HS-5 (cell line): ENCODE results near the gene WFS1.

Experiments
- DNase-seq: peaks from one replicate; pipeline ENCODE4 v3.0.0-alpha.2; 2012; ENCODE audit warnings: low read depth

The WFS1 gene

GRCh38 chr4:6324999-6325787, 55.5 kb downstream of the WFS1 start:
- DNase-seq = no peak

GRCh38 chr4:6325788-6326290, 56.2 kb downstream of the WFS1 start:
- no peak for DNase-seq

- no peak for DNase-seq
Observed at GRCh38 chr4:6326312-6327060, 56.8 kb downstream of the WFS1 start.

DNA sequence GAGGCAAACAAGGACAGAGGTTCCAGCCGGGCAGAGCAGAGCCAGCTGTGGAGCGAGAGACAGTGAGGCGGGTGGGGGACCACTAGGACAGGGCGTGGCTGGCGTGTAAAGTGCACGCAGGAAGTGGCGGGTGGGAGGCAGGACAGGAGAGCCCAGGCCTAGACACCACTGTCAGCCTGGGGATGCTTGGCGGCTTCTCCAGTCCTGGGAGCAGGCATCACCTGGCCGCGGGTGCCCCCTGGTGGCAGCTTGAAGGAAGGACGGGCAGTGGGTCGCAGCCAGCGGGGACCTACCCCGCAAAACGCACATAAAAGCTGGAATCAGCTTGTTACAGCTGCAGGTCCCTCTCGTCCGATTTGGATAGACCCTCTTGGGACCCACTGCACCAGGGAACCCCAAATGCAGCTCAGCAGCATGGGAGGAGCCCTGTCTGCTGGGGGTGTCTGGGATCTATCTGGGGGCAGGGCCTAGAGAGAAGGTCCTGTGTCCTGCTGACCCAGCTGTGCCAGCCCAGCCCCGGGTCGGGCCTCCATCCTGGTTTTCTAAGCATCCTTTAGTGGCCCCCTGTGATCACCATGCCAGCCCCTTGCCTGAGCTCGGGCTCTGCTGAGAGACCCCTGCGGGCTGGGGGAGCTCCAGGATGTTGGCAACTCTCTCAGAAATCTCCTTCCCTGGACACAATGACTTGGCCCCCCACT, 57.7 kb downstream of the WFS1 start:
- DNase-seq = no peak

- no peak for DNase-seq
Observed at GRCh38 chr4:6328526-6328925, 58.9 kb downstream of the WFS1 start.

DNA sequence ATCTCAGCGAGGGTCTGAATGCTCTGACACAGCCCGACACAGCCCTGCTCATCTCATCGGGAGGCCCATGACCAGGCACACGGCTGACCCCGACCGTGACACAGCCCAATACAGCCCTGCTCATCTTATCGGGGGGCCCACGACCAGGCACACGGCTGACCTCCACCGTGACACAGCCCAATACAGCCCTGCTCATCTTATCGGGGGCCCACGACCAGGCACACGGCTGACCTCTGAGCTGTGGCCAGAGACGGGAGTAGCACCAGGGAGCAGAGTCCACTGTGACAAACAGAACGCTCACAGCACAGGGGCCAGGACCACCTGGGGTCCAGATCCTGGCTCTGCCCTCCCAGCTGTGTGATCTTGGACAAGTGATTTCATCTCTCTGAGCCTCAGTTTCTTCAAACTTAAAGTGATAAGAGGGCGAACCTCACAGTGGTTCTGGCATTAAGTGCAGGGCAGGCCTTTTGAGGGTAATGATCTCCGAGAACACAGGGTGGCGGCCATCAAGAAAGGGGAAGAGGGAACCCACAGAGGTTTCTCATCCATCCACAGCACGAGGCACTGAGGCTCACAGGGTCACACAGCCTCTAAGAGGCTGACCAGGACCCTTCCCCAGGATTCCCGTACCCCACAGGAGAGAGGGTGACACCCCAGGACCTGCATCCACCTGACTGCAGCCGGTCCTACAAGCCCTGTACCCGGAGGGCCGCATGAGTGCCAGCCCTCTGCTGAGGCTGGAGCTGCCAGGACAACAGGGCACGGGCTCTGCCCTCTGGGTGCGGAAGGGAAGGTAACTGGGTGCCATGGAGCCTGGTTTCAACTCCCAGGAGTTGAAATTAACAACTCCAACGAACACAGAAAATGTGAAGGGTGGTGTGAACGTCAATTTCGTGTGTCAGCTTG, 60.1 kb downstream of the WFS1 start:
- no peak for DNase-seq

- no peak for DNase-seq
Observed at GRCh38 chr4:6330384-6330767, 60.7 kb downstream of the WFS1 start.

DNA sequence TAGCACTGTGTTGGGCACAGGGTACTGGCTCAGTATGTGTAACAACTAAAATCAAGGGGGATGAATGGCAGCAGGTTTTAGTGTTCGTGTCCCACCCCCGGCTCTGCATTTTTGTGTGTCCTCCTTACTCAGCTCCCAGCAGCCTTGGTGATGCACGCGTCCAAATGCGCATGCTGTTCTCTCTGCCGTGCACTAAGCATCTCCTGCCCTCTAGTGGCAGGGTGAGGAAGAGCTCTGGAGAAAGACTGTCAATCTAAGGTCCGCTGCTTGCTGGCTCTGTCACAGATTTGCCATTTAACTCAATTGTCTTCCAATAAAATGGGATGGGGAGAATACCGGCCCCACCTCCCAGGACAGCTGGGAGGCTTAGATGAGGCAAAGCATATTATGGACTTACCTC, 61.4 kb downstream of the WFS1 start:
- no peak for DNase-seq

DNA sequence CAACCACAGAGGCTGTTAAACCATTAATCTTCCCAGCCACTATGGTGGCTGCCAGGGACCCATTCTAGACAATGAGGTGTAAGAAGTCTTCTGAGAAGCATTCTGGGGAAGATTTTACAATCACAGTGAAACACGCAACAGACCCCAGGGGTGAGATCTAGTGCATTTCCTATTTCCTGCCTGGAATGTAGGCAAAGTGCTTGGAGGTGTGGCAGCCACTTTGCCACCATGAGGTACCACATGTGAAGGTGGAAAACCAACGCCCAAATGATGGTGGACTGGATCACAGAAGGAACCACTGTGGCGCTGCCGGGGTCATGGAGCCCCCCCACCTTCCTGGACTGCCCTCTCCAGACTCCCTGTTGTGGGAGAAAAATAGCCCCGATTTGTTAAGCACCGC, 61.8 kb downstream of the WFS1 start:
- DNase-seq = no peak

DNA sequence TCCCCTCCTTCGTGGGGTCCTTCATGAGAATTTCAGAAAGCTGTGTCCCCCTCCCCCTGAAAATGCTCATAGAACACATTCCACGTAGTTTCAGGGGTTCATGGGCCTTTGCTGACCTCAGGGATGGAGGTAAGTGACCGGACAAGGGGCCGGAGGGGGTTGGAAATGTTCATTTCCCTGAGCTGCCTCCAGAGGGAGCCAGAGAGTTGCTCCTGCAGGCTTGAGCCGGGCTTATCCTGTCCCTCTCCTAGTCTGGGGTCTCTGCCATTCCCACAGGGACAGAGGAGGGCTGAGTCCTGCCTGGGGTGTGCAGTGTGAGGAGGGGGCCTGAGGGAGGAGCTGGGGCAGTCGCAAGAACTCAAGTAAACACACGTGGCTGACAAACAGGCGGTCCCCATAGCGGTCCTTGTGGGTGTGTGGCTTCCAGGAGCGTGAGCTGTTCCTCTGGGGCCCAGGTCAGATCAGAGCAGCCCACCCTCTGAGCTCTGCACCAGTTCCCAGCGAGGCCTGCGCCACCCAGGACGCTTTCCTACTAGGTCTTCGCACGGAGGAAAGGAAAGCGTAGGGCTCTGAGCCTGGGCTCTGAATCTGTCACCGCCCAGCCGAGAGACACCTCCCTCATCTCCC, 62.5 kb downstream of the WFS1 start:
- no peak for DNase-seq

- no peak for DNase-seq
Observed at GRCh38 chr4:6332669-6333050, 63.0 kb downstream of the WFS1 start.

DNA sequence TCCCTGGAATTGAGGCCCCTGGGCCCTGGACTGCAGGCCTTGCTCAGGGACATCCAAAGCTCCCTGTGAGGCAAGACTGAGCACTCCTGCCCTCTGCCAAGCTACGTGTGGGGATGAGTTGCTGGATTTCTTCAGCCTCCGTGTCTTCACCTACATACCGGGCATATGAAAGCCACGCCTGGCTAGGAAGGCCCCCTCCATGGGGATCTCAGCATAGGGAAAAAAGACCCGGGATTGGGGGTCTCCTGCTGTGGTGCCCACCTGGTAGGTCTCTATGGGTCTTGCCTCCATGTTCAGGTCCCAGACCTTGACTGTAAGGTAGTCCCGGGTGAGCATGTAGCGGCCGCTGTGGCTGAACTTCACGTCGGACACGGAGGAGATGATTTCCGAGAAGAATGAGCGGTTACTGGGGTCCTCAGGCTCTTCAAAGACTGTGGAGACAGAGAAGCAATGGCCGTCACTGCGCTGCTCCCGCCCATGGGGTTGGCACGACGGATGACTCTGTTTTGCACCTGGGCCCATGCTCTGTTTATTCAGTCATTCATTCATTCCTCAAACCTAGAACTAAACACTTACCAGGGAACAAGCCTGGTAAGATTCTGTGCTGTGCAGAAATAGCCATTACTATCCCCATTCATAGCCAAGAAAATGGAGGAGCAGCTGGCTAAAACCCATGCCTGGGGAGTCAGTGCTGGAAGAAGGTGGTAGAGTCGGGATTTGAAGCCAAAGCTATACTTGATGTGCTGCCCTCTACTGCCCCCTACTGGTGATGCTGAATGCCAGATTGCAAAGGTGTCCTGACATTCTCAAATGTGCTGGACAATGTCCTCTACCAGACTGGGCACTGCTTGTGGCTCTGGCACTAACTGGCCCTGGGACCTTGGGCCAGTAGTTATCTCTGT, 63.9 kb downstream of the WFS1 start:
- no peak for DNase-seq

DNA sequence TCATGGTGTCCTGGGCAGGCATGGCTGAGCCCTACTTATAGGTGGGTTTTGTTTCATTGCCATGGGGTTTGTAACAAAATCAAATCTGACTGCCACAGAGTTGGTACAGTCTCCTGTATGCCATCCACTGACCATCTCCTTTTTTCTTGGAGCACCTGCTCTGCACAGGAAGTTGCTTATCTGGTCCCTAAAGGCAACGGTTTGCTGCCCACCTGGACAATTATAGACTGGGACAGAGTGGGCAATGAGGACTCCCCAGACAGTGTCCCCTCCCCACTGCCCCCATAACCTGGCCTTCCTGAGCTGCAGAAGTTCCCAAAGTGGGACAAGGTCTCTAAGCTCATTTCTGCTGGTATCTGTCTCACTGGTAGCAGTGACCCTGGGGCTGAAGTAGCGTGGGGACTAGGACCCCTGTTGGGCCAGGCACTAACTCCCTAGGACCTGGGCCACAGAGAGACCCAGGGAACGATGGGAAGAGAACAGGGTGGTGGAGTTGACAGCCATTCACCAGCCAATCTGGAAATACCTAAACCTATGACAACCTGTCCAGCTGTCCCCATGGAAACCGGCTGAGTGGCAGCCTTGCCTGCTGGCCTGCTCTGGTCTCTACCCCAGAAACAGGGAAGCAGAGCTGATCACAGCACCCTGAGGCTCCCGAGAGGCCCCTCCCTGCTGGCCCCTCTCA, 64.7 kb downstream of the WFS1 start:
- no peak for DNase-seq

- no peak for DNase-seq
Observed at GRCh38 chr4:6335040-6335590, 65.5 kb downstream of the WFS1 start.

DNA sequence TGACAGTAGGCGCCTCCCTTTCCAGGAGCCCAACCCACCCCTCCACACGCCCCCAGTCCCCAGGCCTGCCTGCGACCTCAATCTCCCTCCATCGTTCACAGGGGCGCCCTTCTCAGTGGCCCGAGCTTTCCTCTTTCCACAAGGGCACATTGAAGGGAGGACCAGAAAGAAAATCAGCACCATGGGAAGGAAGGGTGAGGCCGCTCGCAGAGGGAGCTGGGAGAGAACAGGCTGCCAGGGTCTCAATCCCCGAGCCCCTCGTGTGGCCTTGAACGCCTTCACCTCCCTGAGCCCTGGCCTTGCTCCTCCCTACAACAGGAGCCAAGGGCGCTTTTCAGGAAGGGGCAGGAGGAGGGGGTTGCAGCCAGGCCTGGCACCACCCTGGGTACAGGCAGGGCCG, 66.5 kb downstream of the WFS1 start:
- DNase-seq = no peak

- no peak for DNase-seq
Observed at GRCh38 chr4:6337331-6337935, 67.8 kb downstream of the WFS1 start.

DNA sequence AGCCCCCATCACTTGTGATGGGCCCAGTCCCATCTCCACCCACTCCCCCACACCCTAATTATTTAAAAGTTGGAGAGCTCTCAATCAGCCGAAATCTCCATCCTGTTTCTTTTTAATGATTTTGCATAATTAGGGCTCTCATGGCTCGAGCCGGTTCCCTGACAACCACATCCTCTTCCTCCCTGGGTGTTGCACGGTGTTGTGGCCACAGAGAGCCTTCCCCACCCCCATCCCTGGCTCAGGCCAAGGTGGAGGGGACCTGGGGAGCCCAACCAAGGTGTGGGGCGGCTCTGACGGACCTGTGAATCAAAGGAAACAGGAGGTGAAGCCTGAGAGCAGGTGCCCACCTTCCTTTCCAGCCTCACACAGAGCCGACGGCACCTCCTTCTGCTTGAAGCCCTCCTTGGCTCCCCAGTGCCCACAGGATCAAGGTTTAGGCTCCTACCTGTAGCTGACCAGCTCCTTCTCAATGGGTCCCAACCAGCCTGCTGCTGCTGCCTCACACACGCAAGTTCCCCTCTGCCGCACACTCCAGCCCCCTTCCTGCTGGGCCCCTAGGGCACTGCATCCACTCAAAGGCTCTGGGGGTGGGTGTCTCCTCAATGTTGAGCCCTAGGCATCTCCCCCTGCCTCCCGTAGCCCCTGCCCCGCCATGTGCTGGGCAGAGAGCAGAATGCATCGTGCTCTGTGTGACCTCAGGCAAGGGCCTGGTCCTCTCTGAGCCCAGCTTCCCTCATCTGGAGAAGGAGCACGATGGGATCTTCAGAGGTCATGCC, 68.7 kb downstream of the WFS1 start:
- DNase-seq = no peak
